Sigmoid colon (tissue), 7 donors: Measurements from ENCODE around the gene KIDINS220. TPM values are rescaled to one million over a fixed set of nuclear protein-coding genes. Genes with fewer than 3 reads are reported as not detected.

ENCODE experiments used
- DNase-seq: peaks from one replicate; pipeline ENCODE4 v3.0.0-alpha.2; 2019
- H3K27ac ChIP-seq, 4 donors: fragments of 200-600 bp; sonication (generic); one replicate each; pipeline ENCODE4 v1.5.1; 2016 to 2019; ENCODE audit warnings: mild to moderate bottlenecking in 1 of 4
- H3K27me3 ChIP-seq, 3 donors: fragments of 200-600 bp; sonication (generic); one replicate each; pipeline ENCODE4 v1.5.1; 2019; ENCODE audit warnings: mild to moderate bottlenecking in 1 of 3
- H3K36me3 ChIP-seq, 4 donors: fragments of 200-600 bp; sonication (generic); one replicate each; pipeline ENCODE4 v1.5.1; 2016 to 2019
- H3K4me1 ChIP-seq, 4 donors: fragments of 200-600 bp; sonication (generic); one replicate each; pipeline ENCODE4 v1.5.1; 2017 to 2019
- H3K4me3 ChIP-seq, 4 donors: fragments of 200-600 bp; sonication (generic); one replicate each; pipeline ENCODE4 v1.5.1; 2017 to 2019; ENCODE audit warnings: mild to moderate bottlenecking in 2 of 4, moderate library complexity in 1 of 4
- H3K9me3 ChIP-seq, 4 donors: fragments of 200-600 bp in 3 of 4; sonication (generic) in 3 of 4; one replicate each; pipeline versions ENCODE4 v1.5.1 to v1.6.1; 2013 to 2019
- CTCF ChIP-seq, 4 experiments: fragments of 450-650 bp in 3 of 4; fragments of 200-600 bp in 1 of 4; IDR thresholded peaks; one replicate each; pipeline ENCODE4 v1.5.1; 2016 to 2019; ENCODE audit warnings: antibody characterized with exemption in 4 of 4, mild to moderate bottlenecking in 3 of 4, moderate library complexity in 2 of 4
- EP300 ChIP-seq, 4 donors: sonication (generic); formaldehyde crosslinking; IDR thresholded peaks; one replicate each; pipeline ENCODE4 v1.6.1; 2017; ENCODE audit warnings: antibody characterized with exemption in 4 of 4
- POLR2A ChIP-seq, 2 donors: fragments of 450-650 bp; IDR thresholded peaks; one replicate each; pipeline ENCODE4 v1.6.1; 2016; ENCODE audit warnings: antibody characterized with exemption in 2 of 2, mild to moderate bottlenecking in 2 of 2, moderate library complexity in 2 of 2
- POLR2AphosphoS5 ChIP-seq, 4 donors: sonication (generic); formaldehyde crosslinking; IDR thresholded peaks; one replicate each; pipeline ENCODE4 v1.6.1; 2017; ENCODE audit warnings: antibody characterized with exemption in 4 of 4
- WGBS, 2 donors: extraction: QIAGEN DNeasy Blood & Tissue Kit; methylation state at CpG; one replicate each; pipeline ENCODE4 v1.1.7; 2013; 5-methylcytosine and 5-hydroxymethylcytosine counted together
- intact Hi-C: fragments of 100-400 bp; cut with DNase I; formaldehyde crosslinking; loops from one replicate; pipeline ENCODE4 v1.15.1; 2023
- polyA plus RNA-seq, 3 donors: library from polyadenylated mRNA; stranded (reverse); fragments of 200-250 nt; gene quantifications; one replicate each; pipeline ENCODE4 v1.2.3, GENCODE V29; 2013
- total RNA-seq, 4 donors: library from RNA; depleted of rRNA; stranded (reverse); fragments of >200 nt; gene quantifications; one replicate each; pipeline ENCODE4 v1.1.0, GENCODE V29; 2016
- donor health status: healthy with polysubstance abuse.
- donor health status: Bipolar disorder and iron deficiency.
- donor health status: healthy.

Gene KIDINS220
- total RNA-seq (100 to 1,000 TPM in 1 of 4 donors, 10 to 100 TPM in 3; 85.7 to 111 (median 95.0) TPM), polyA plus RNA-seq (10 to 100 TPM in 1 of 3 donors, 1 to 10 TPM in 2; 3.0 to 19.8 (median 5.4) TPM)

- Histone ChIP-seq H3K36me3 (no peaks in the 10 kb centered on the region), H3K27me3 (no peaks in the 10 kb centered on the region), H3K4me1 (peaks cover 0 to 48% (median 45%) of the 10 kb centered on the region in 4 donors), H3K4me3 (peak within 1 kb of the TSS; percentile 77 to 99 (median 97)), H3K9me3 (no peaks in the 10 kb centered on the region), H3K27ac (peak within 1 kb of the TSS; percentile 81 to 92 (median 90))
- DNase-seq: peak; percentile 92
- WGBS, 2 donors: 0 to 1% methylated on average over 67 of the region's 67 CpGs
- TF ChIP-seq POLR2A (IDR thresholded peaks at IDR 0.05): peak; percentile 78 to 82
- TF ChIP-seq POLR2AphosphoS5 (IDR thresholded peaks at IDR 0.05): peak; percentile 95 to 98 (median 96)
- TF ChIP-seq EP300 (IDR thresholded peaks at IDR 0.05): no peak
- intact Hi-C loops: loop anchor here (2.0 kb wide), 1 partner anchor 14 kb away; no protein-coding TSS in a partner anchor
Measured at GRCh38 chr2:8836971-8837794, at the start of gene KIDINS220. Gene KIDINS220 (minus strand): TSS chr2:8837613. CDS start chr2:8827093, 10,520 bp downstream.

GRCh38 chr2:8886876-8887275 is 49.5 kb upstream of the KIDINS220 start:
- Histone ChIP-seq H3K4me3 (no peak overlapping the region), H3K27me3 (no peaks in the 10 kb centered on the region), H3K36me3 (no peaks in the 10 kb centered on the region), H3K4me1 (peaks cover 0 to 6% (median 0%) of the 10 kb centered on the region in 4 donors), H3K27ac (no peak overlapping the region), H3K9me3 (no peaks in the 10 kb centered on the region)
- 53 to 61% methylated on average over 2 of the region's 2 CpGs for WGBS, 2 donors
- DNase-seq: no peak
- TF ChIP-seq EP300 (IDR thresholded peaks at IDR 0.05) (no peak), POLR2A (IDR thresholded peaks at IDR 0.05) (no peak), POLR2AphosphoS5 (IDR thresholded peaks at IDR 0.05) (no peak), CTCF (IDR thresholded peaks at IDR 0.05) (no peak)
- intact Hi-C loops: no loop called here

GRCh38 chr2:8886202-8886518 is 48.7 kb upstream of the KIDINS220 start:
- TF ChIP-seq POLR2AphosphoS5 (IDR thresholded peaks at IDR 0.05) (no peak), CTCF (IDR thresholded peaks at IDR 0.05) (no peak), EP300 (IDR thresholded peaks at IDR 0.05) (no peak), POLR2A (IDR thresholded peaks at IDR 0.05) (no peak)
- no peaks in the 10 kb centered on the region for H3K9me3 ChIP-seq
- H3K36me3 ChIP-seq: no peaks in the 10 kb centered on the region
- peaks cover 0 to 5% (median 0%) of the 10 kb centered on the region in 4 donors for H3K4me1 ChIP-seq
- DNase-seq: no peak
- no peaks in the 10 kb centered on the region for H3K27me3 ChIP-seq
- no peak overlapping the region for H3K27ac ChIP-seq
- no peak overlapping the region for H3K4me3 ChIP-seq
- intact Hi-C loops: no loop called here
- 26 to 42% methylated on average over 1 of the region's 1 CpG for WGBS, 2 donors

GRCh38 chr2:8885449-8886201 is 48.2 kb upstream of the KIDINS220 start:
- WGBS, 2 donors: 68 to 90% methylated on average over 7 of the region's 7 CpGs

More at GRCh38 chr2:8885449-8886201, 48.2 kb upstream of the KIDINS220 start:
- Histone ChIP-seq H3K4me3 (no peak overlapping the region), H3K27me3 (no peaks in the 10 kb centered on the region), H3K27ac (no peak overlapping the region), H3K4me1 (no peaks in the 10 kb centered on the region), H3K9me3 (no peaks in the 10 kb centered on the region), H3K36me3 (peaks cover 0 to 5% (median 0%) of the 10 kb centered on the region in 4 donors)
- intact Hi-C loops: no loop called here
- TF ChIP-seq POLR2A (IDR thresholded peaks at IDR 0.05) (no peak), POLR2AphosphoS5 (IDR thresholded peaks at IDR 0.05) (no peak), CTCF (IDR thresholded peaks at IDR 0.05) (no peak), EP300 (IDR thresholded peaks at IDR 0.05) (no peak)
- DNase-seq: no peak
